Measurements from ENCODE around the gene RBPMS2. TPM values are rescaled to one million over a fixed set of nuclear protein-coding genes. Genes with fewer than 3 reads are reported as not detected.

Gene RBPMS2
- total and polyA plus RNA-seq, 2 of the 4 experiments (the other 2 are of a cell fraction) = 2.8 TPM; not detected in 1

DNA sequence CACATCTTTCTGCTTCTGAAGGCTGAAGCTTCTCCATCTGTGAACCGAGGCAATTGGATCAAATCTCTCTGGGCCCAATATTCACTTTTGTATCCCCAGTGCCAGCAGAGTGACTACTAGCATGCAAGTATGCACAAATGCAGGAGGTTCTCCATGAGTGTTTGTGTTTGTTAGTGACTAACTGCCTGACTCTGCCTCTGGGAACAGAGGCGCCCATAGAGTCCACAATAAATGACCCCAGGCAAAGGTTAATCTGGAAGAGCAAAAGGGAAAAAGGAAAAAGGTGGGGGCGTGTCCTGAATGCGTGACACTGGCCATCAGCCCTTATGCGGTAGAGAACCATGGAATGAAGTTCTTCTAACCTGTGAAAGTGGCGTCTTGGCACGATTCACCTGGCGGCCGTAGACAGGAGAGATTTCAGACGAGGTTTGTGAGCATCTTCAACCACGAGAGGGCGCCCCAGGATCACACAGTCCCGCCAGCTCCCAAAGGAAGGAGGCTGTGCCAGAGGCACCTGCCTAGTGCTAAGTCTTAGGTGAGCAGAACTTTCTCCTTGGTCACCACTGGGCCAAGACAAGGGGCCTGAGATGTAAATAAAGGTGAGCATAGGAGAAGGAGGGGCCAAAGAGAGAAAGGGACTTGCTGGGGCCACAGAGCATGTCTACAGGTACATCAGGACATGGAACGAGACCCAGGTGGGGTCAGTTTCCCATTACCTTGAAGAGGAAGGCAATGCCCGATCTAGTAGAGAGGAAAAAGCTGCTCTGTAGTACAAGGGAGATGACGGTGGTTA is 44.2 kb downstream of the RBPMS2 start:
- Histone ChIP-seq H4K5ac (ENCODE audit: low read depth, low read length) (no peak overlapping the region), H3K79me1 (ENCODE audit: low read depth in 1 of 2, low read length in 2 of 2) (no peaks in the 10 kb centered on the region), H3K27ac (ENCODE audit: insufficient read depth, low read length) (no peak overlapping the region), H2BK5ac (ENCODE audit: low read depth, low read length, poor library complexity, severe bottlenecking) (no peak overlapping the region), H4K91ac (ENCODE audit: insufficient read depth, low read depth, low read length) (no peak overlapping the region), H2BK20ac (ENCODE audit: low read depth, low read length) (no peak overlapping the region), H3K4me3 (ENCODE audit: insufficient read depth, low read depth, low read length) (no peak overlapping the region), H3K4me2 (ENCODE audit: low read depth, low read length) (peak overlapping the region; percentile 49; the same call in 1 of the 2 replicates), H3K4me1 (ENCODE audit: control insufficient read depth, insufficient read depth, low read length) (no peaks in the 10 kb centered on the region), H3K4ac (ENCODE audit: low read depth, low read length) (no peak overlapping the region), H3K9ac (ENCODE audit: low read depth, low read length) (no peak overlapping the region), H2AFZ (replicated peaks; ENCODE audit: low read length, poor library complexity) (peak overlapping the region; percentile 56), H3K14ac (replicated peaks; ENCODE audit: low read depth, low read length) (no peak overlapping the region), H2AK5ac (ENCODE audit: low read depth, low read length) (no peak overlapping the region), H3K9me3 (ENCODE audit: control insufficient read depth, insufficient read depth, low read length) (no peaks in the 10 kb centered on the region), H4K20me1 (ENCODE audit: insufficient read depth, low read length) (no peaks in the 10 kb centered on the region), H4K8ac (ENCODE audit: low read depth in 2 of 2, low read length in 2 of 2) (no peak overlapping the region), H2BK15ac (ENCODE audit: low read depth, low read length) (no peak overlapping the region), H3K18ac (ENCODE audit: low read depth, low read length) (no peak overlapping the region), H3K56ac (ENCODE audit: extremely low read depth, insufficient read depth, low read length) (no peak overlapping the region), H3K27me3 (ENCODE audit: control insufficient read depth, insufficient read depth, low read length) (no peaks in the 10 kb centered on the region), H2BK120ac (ENCODE audit: low read depth, low read length) (no peak overlapping the region), H3K36me3 (ENCODE audit: control insufficient read depth, insufficient read depth, low read length) (no peaks in the 10 kb centered on the region), H2AK9ac (replicated peaks; ENCODE audit: low read depth, low read length, poor library complexity) (peak overlapping the region; percentile 39), H3K9me1 (ENCODE audit: insufficient read depth, low read length) (no peaks in the 10 kb centered on the region), H3K23ac (ENCODE audit: low read depth, low read length) (no peak overlapping the region)
- in situ Hi-C loops (cut with MboI; ENCODE audit: low sequenced_read_pairs) (loop anchor here (5.0 kb wide), 2 partner anchors 81 to 176 kb away; no protein-coding TSS in a partner anchor), dilution Hi-C loops (cut with HindIII; ENCODE audit: low sequenced_read_pairs, unreplicated experiment) (no loop called here), intact Hi-C loops (cut with micrococcal nuclease) (loop anchor here (1.0 to 5.0 kb wide), 3 partner anchors 79 to 301 kb away; no protein-coding TSS in a partner anchor)
- ChIA-PET POLR2A (ENCODE audit: unreplicated experiment) (no interaction called here), CTCF (interaction anchor here (1.0 to 1.8 kb wide), 2 partner anchors 10 to 79 kb away, joined by 3 to 9 read pairs; no protein-coding TSS in a partner anchor)
- peak; percentile 59 for DNase-seq
- no TSS peak for BruUV-seq (replicated peaks)
- ATAC-seq (ENCODE audit: low read depth) = peak; percentile 80
- WGBS, 2 experiments (ENCODE audit: extremely low coverage in 2 of 2, insufficient read length in 1 of 2) = 27% methylated on average over 7 of the region's 16 CpGs; no CpG with 5 or more reads in 1 of the 2 experiments
- TF ChIP-seq ELK1 (IDR thresholded peaks at IDR 0.05; ENCODE audit: borderline replicate concordance, low read depth, low read length) (no peak), MXI1 (IDR thresholded peaks at IDR 0.05; ENCODE audit: borderline replicate concordance, low read depth, low read length) (no peak), CHD1 (IDR thresholded peaks at IDR 0.05; ENCODE audit: low read depth, low read length) (no peak), NFE2L2 (IDR thresholded peaks at IDR 0.05; ENCODE audit: low read depth, low read length) (no peak), POLR2A (IDR thresholded peaks at IDR 0.05; ENCODE audit: low read depth, low read length) (0 out of 2 replicates have a peak, but pooled peaks have one; percentile 29), CTCF (conservative IDR thresholded peaks at IDR 0.05; ENCODE audit: low read depth, low read length) (peak; percentile 92), USF2 (IDR thresholded peaks at IDR 0.05; ENCODE audit: low read depth, low read length) (no peak), MAFK (IDR thresholded peaks at IDR 0.05; ENCODE audit: low read depth, low read length) (no peak), BHLHE40 (IDR thresholded peaks at IDR 0.05; ENCODE audit: low read depth, low read length) (no peak), FOS (IDR thresholded peaks at IDR 0.05; ENCODE audit: low read depth, low read length) (no peak), SMC3 (IDR thresholded peaks at IDR 0.05; ENCODE audit: low read depth, low read length) (peak; percentile 87), CEBPB (IDR thresholded peaks at IDR 0.05; ENCODE audit: low read depth, low read length) (no peak), MAZ (IDR thresholded peaks at IDR 0.05; ENCODE audit: borderline replicate concordance, low read depth, low read length) (no peak), RFX5 (IDR thresholded peaks at IDR 0.05; ENCODE audit: low read depth, low read length) (no peak)

Measured in IMR-90 (cell line).